H1 (cell line): ENCODE results near the gene WSCD2. TPM values are rescaled to one million over a fixed set of nuclear protein-coding genes. Genes with fewer than 3 reads are reported as not detected.

ENCODE experiments used
- EGR1 ChIP-seq: IDR thresholded peaks from 2 replicates; pipeline ENCODE4 v1.6.1; 2011; ENCODE audit warnings: low read depth, low read length, borderline replicate concordance
- GABPA ChIP-seq: IDR thresholded peaks from 2 replicates; pipeline ENCODE4 v1.6.1; 2011; ENCODE audit warnings: mild to moderate bottlenecking, low read length, moderate library complexity, borderline replicate concordance; ENCODE audit not compliant: insufficient read depth
- JUN ChIP-seq: IDR thresholded peaks from 2 replicates; pipeline ENCODE4 v1.6.1; 2011; ENCODE audit warnings: low read depth, mild to moderate bottlenecking, improper control_type of control experiment, low read length
- KDM4A ChIP-seq: IDR thresholded peaks from one replicate; pipeline ENCODE4 v1.7.1; 2012; ENCODE audit warnings: low read depth, mild to moderate bottlenecking, moderate library complexity, low read length, inconsistent platforms; ENCODE audit not compliant: severe bottlenecking
- PHF8 ChIP-seq: fragments of 200-600 bp; sonication (generic); conservative IDR thresholded peaks from 2 replicates; pipeline ENCODE4 v1.7.1; 2012; ENCODE audit warnings: low read depth, mild to moderate bottlenecking, inconsistent platforms, low read length, moderate library complexity
- TEAD4 ChIP-seq: IDR thresholded peaks from 2 replicates; pipeline ENCODE4 v1.6.1; 2012; ENCODE audit warnings: low read depth, low read length, inconsistent platforms, mixed read lengths
- YY1 ChIP-seq: IDR thresholded peaks from 2 replicates; pipeline ENCODE4 v1.6.1; 2011; ENCODE audit warnings: low read depth, mild to moderate bottlenecking, low read length
- polyA plus RNA-seq, 7 experiments: library from polyadenylated mRNA; depleted of rRNA in 3 of 7; stranded (reverse) in 5 of 7; unstranded in 2 of 7; fragments of >200 nt in 5 of 7; fragments of 200-250 nt in 2 of 7; gene quantifications; 1 replicate in 5 of 7; 2 replicates in 1 of 7; 4 replicates in 1 of 7; pipeline versions ENCODE4 v1.2.1 to v1.2.3, GENCODE V29; 2011 to 2013; ENCODE audit warnings: missing spikeins in 2 of 7, mixed read lengths in 2 of 7
- total RNA-seq: library from RNA; stranded (reverse); fragmentation: NEBNext Ultra II Directional; extraction: Animal tissue kit (Norgen Biotek cat#: 25700); gene quantifications from 2 replicates; pipeline ENCODE4 v1.2.1, GENCODE V29; 2021

Gene WSCD2
- total and polyA plus RNA-seq, 2 of the 8 experiments (the other 6 are each of a cell fraction or from before 2014, with no cell fraction given) = 1.3 to 2.2 TPM

GRCh38 chr12:108289350-108290161 lies 160.5 kb downstream of the WSCD2 start (continued):
- TF ChIP-seq TEAD4 = no peak
- TF ChIP-seq PHF8 = no peak
- no peak for TF ChIP-seq JUN
- TF ChIP-seq GABPA = no peak
- TF ChIP-seq YY1 = no peak
- no peak for TF ChIP-seq EGR1
- no peak for TF ChIP-seq KDM4A
